Liver (tissue), 3 donors: ENCODE measurements around the gene SERPINE1.

Source experiments
- CTCF ChIP-seq: fragments of 150-350 bp; IDR thresholded peaks from 2 replicates; pipeline ENCODE4 v1.5.1; 2017; ENCODE audit warnings: improper control_type of control experiment, low read depth, low read length; ENCODE audit not compliant: missing input control
- EGR1 ChIP-seq, 2 donors: IDR thresholded peaks; 2 replicates each; pipeline ENCODE4 v1.6.1; 2016 to 2018; ENCODE audit warnings: antibody characterized with exemption in 2 of 2, low read depth in 2 of 2
- FOXA1 ChIP-seq: IDR thresholded peaks from 2 replicates; pipeline ENCODE4 v1.6.1; 2016; ENCODE audit warnings: antibody characterized with exemption
- FOXA2 ChIP-seq: IDR thresholded peaks from 2 replicates; pipeline ENCODE4 v1.6.1; 2016; ENCODE audit warnings: antibody characterized with exemption
- MAX ChIP-seq: IDR thresholded peaks from 2 replicates; pipeline ENCODE4 v1.6.1; 2016; ENCODE audit warnings: antibody characterized with exemption
- NR2F2 ChIP-seq: IDR thresholded peaks from 2 replicates; pipeline ENCODE4 v1.6.1; 2016; ENCODE audit warnings: antibody characterized with exemption
- REST ChIP-seq: IDR thresholded peaks from 2 replicates; pipeline ENCODE4 v1.6.1; 2016; ENCODE audit warnings: antibody characterized with exemption, mild to moderate bottlenecking
- RXRA ChIP-seq, 2 donors: IDR thresholded peaks; 2 replicates each; pipeline ENCODE4 v1.6.1; 2017 to 2018; ENCODE audit warnings: antibody characterized with exemption in 2 of 2, mild to moderate bottlenecking in 1 of 2
- donor health status: healthy.
- donor health status: healthy.

- TF ChIP-seq CTCF (no peak), FOXA2 (no peak), RXRA (IDR thresholded peaks at IDR 0.05) (no peak), MAX (no peak), EGR1 (IDR thresholded peaks at IDR 0.05; ENCODE audit: low read depth in 2 of 2) (no peak), REST (no peak), FOXA1 (no peak), NR2F2 (no peak)
Measured at GRCh38 chr7:101140746-101141382, 14.0 kb downstream of the SERPINE1 start.
